ENCODE measurements around the gene CACNA1I.

GRCh38 chr22:39556970-39557841, 13.3 kb upstream of the CACNA1I start:
- TF ChIP-seq, protein P1, sequence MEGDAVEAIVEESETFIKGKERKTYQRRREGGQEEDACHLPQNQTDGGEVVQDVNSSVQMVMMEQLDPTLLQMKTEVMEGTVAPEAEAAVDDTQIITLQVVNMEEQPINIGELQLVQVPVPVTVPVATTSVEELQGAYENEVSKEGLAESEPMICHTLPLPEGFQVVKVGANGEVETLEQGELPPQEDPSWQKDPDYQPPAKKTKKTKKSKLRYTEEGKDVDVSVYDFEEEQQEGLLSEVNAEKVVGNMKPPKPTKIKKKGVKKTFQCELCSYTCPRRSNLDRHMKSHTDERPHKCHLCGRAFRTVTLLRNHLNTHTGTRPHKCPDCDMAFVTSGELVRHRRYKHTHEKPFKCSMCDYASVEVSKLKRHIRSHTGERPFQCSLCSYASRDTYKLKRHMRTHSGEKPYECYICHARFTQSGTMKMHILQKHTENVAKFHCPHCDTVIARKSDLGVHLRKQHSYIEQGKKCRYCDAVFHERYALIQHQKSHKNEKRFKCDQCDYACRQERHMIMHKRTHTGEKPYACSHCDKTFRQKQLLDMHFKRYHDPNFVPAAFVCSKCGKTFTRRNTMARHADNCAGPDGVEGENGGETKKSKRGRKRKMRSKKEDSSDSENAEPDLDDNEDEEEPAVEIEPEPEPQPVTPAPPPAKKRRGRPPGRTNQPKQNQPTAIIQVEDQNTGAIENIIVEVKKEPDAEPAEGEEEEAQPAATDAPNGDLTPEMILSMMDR (IDR thresholded peaks at IDR 0.05; ENCODE audit: insufficient read depth, low read depth, low read length): no peak
- TF ChIP-seq EZH2 (IDR thresholded peaks at IDR 0.05; ENCODE audit: insufficient read depth, low read length): no peak

All from astrocyte (in vitro differentiated cells and primary cell).